ENCODE data around the gene SHISAL1.

The SHISAL1 gene

GRCh38 chr22:44354288-44354687, 41.5 kb upstream of the SHISAL1 start:
- no peak overlapping the region for H3K4me2 ChIP-seq (ENCODE audit: low read depth, low read length)

GRCh38 chr22:44353041-44353440, 40.3 kb upstream of the SHISAL1 start:
- no peaks in the 10 kb centered on the region for H3K36me3 ChIP-seq (replicated peaks; ENCODE audit: insufficient read depth, low read length)
- TF ChIP-seq EZH2phosphoT487 (IDR thresholded peaks at IDR 0.05; ENCODE audit: low read length) = no peak
- no peak for TF ChIP-seq EZH2 (optimal IDR thresholded peaks at IDR 0.05; ENCODE audit: low read depth, low read length)
- H3K4me1 ChIP-seq (ENCODE audit: low read length) = peaks cover 10% of the 10 kb centered on the region; the same call in 1 of the 2 replicates
- H3K27me3 ChIP-seq (replicated peaks; ENCODE audit: insufficient read depth, low read length) = peaks cover 92% of the 10 kb centered on the region
- no peaks in the 10 kb centered on the region for H3K9me3 ChIP-seq (replicated peaks; ENCODE audit: insufficient read depth, low read length)
- no peaks in the 10 kb centered on the region for H4K20me1 ChIP-seq (ENCODE audit: insufficient read depth, low read length)
- H3K79me2 ChIP-seq (ENCODE audit: low read length) = no peaks in the 10 kb centered on the region
- no peak overlapping the region for H3K27ac ChIP-seq (ENCODE audit: low read length)
- H3K4me3 ChIP-seq (ENCODE audit: low read length) = no peak overlapping the region
- H2AFZ ChIP-seq (ENCODE audit: low read length) = no peak overlapping the region
- no peaks in the 10 kb centered on the region for H3F3A ChIP-seq (ENCODE audit: insufficient read depth, low read length)
- H3K4me2 ChIP-seq (ENCODE audit: low read depth, low read length) = no peak overlapping the region
- no peaks in the 10 kb centered on the region for H3K9me2 ChIP-seq (replicated peaks; ENCODE audit: insufficient read depth, low read length)
- H3K9ac ChIP-seq (ENCODE audit: low read length) = no peak overlapping the region
- DNase-seq = no peak

More at GRCh38 chr22:44354288-44354687, 41.5 kb upstream of the SHISAL1 start:
- TF ChIP-seq CTCF (IDR thresholded peaks at IDR 0.05; ENCODE audit: low read length) (no peak), EZH2 (optimal IDR thresholded peaks at IDR 0.05; ENCODE audit: low read depth, low read length) (no peak), EZH2phosphoT487 (IDR thresholded peaks at IDR 0.05; ENCODE audit: low read length) (no peak)
- no peak overlapping the region for H2AFZ ChIP-seq (ENCODE audit: low read length)
- H3K79me2 ChIP-seq (ENCODE audit: low read length) = no peaks in the 10 kb centered on the region
- no peak overlapping the region for H3K27ac ChIP-seq (ENCODE audit: low read length)
- no peaks in the 10 kb centered on the region for H3K9me2 ChIP-seq (replicated peaks; ENCODE audit: insufficient read depth, low read length)
- H3K9ac ChIP-seq (ENCODE audit: low read length) = no peak overlapping the region
- DNase-seq = no peak
- peaks cover 94% of the 10 kb centered on the region for H3K27me3 ChIP-seq (replicated peaks; ENCODE audit: insufficient read depth, low read length)
- H3K9me3 ChIP-seq (replicated peaks; ENCODE audit: insufficient read depth, low read length) = no peaks in the 10 kb centered on the region
- H3K4me3 ChIP-seq (ENCODE audit: low read length) = no peak overlapping the region
- no peaks in the 10 kb centered on the region for H4K20me1 ChIP-seq (ENCODE audit: insufficient read depth, low read length)
- no peaks in the 10 kb centered on the region for H3F3A ChIP-seq (ENCODE audit: insufficient read depth, low read length)
- 0 out of 2 replicates have a peak, but pooled peaks cover 6% of the 10 kb centered on the region for H3K4me1 ChIP-seq (ENCODE audit: low read length)
- H3K36me3 ChIP-seq (replicated peaks; ENCODE audit: insufficient read depth, low read length) = no peaks in the 10 kb centered on the region

DNA sequence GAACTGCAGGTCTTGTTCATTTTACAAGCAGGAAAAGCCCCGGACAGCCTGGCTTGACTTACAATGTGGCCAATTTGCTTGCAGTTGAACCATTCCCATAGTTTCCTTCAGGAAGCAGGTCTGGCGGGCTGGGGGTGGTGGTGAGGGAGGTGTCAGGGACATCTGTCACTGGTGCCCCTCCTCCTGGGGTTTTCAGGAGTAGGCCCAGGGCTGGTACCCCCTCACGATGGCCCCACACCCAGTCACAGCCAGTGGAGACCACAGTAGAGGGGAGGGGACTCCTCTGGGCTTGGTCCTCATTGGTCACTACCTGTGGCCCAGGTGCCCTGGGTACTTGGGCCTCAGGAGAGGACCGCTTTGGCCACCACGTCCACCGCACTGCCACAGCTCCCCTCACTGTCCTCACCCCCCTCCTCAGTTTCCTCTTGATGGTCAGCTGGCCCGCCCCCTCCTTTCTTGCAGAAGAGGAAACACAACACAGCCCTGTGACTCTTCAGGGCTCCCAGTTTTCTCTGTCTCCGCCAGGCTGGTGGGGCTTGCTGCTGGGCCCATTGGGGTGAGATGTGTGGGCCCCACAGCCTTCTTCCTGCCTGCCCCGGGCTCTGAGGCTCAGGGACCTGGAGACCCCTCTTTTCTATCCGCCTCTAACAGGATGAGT, 39.8 kb upstream of the SHISAL1 start:
- no peaks in the 10 kb centered on the region for H3K36me3 ChIP-seq (replicated peaks; ENCODE audit: insufficient read depth, low read length)
- no peaks in the 10 kb centered on the region for H3K9me2 ChIP-seq (replicated peaks; ENCODE audit: insufficient read depth, low read length)
- H3K4me2 ChIP-seq (ENCODE audit: low read depth, low read length) = no peak overlapping the region
- H3K4me1 ChIP-seq (ENCODE audit: low read length) = peaks cover 14% of the 10 kb centered on the region
- no peaks in the 10 kb centered on the region for H3F3A ChIP-seq (ENCODE audit: insufficient read depth, low read length)
- H3K79me2 ChIP-seq (ENCODE audit: low read length) = no peaks in the 10 kb centered on the region
- no peak for DNase-seq
- no peak overlapping the region for H2AFZ ChIP-seq (ENCODE audit: low read length)
- no peak overlapping the region for H3K9ac ChIP-seq (ENCODE audit: low read length)
- H3K27me3 ChIP-seq (replicated peaks; ENCODE audit: insufficient read depth, low read length) = peaks cover 92% of the 10 kb centered on the region
- no peak overlapping the region for H3K27ac ChIP-seq (ENCODE audit: low read length)
- TF ChIP-seq EZH2phosphoT487 (IDR thresholded peaks at IDR 0.05; ENCODE audit: low read length) (no peak), CTCF (IDR thresholded peaks at IDR 0.05; ENCODE audit: low read length) (no peak), EZH2 (optimal IDR thresholded peaks at IDR 0.05; ENCODE audit: low read depth, low read length) (no peak)
- H3K4me3 ChIP-seq (ENCODE audit: low read length) = no peak overlapping the region
- H3K9me3 ChIP-seq (replicated peaks; ENCODE audit: insufficient read depth, low read length) = no peaks in the 10 kb centered on the region
- H4K20me1 ChIP-seq (ENCODE audit: insufficient read depth, low read length) = no peaks in the 10 kb centered on the region
